H7 (cell line): ENCODE measurements around the gene ARHGAP23. TPM values are rescaled to one million over a fixed set of nuclear protein-coding genes. Genes with fewer than 3 reads are reported as not detected.

ENCODE experiments used
- DNase-seq: peaks from one replicate; pipeline ENCODE4 v3.0.0; 2012
- H3K27me3 ChIP-seq: 2 replicates; pipeline ENCODE4 v1.6.0; 2011; ENCODE audit warnings: mild to moderate bottlenecking, low read length; ENCODE audit not compliant: control insufficient read depth, insufficient read depth
- H3K36me3 ChIP-seq: replicated peaks from 2 replicates; pipeline ENCODE4 v1.5.1; 2011; ENCODE audit warnings: low read length; ENCODE audit not compliant: control insufficient read depth, insufficient read depth
- H3K4me3 ChIP-seq: 2 replicates; pipeline ENCODE4 v1.5.1; 2011; ENCODE audit warnings: low read depth, mild to moderate bottlenecking, control low read depth, low read length, moderate library complexity; ENCODE audit not compliant: insufficient read depth
- total RNA-seq: library from RNA; depleted of rRNA; stranded (reverse); fragments of >200 nt; shearing (Covaris generic); gene quantifications from 2 replicates; pipeline ENCODE4 v1.2.3, GENCODE V29; 2014

The ARHGAP23 gene
- total RNA-seq, 1 experiment from 2014 or later: 15.4 TPM

- Histone ChIP-seq H3K4me3 (no peak overlapping the region), H3K36me3 (no peaks in the 10 kb centered on the region), H3K27me3 (no peaks in the 10 kb centered on the region; the same call in 1 of the 2 replicates)
- DNase-seq: no peak
Observed at GRCh38 chr17:38542286-38542685, 114.0 kb downstream of the ARHGAP23 start.

GRCh38 chr17:38543403-38544174, 115.3 kb downstream of the ARHGAP23 start:
- Histone ChIP-seq H3K27me3 (no peaks in the 10 kb centered on the region; the same call in 1 of the 2 replicates), H3K36me3 (no peaks in the 10 kb centered on the region), H3K4me3 (no peak overlapping the region)
- peak; percentile 75 for DNase-seq

- Histone ChIP-seq H3K36me3 (no peaks in the 10 kb centered on the region), H3K4me3 (no peak overlapping the region), H3K27me3 (no peaks in the 10 kb centered on the region; the same call in 1 of the 2 replicates)
- peak; percentile 62 for DNase-seq
Observed at GRCh38 chr17:38544175-38544838, 116.0 kb downstream of the ARHGAP23 start.

GRCh38 chr17:38544839-38545209, 116.6 kb downstream of the ARHGAP23 start:
- no peak overlapping the region for H3K4me3 ChIP-seq
- DNase-seq: peak; percentile 73
- H3K36me3 ChIP-seq: no peaks in the 10 kb centered on the region
- H3K27me3 ChIP-seq: no peaks in the 10 kb centered on the region; the same call in 1 of the 2 replicates

- Histone ChIP-seq H3K4me3 (no peak overlapping the region), H3K27me3 (no peaks in the 10 kb centered on the region), H3K36me3 (no peaks in the 10 kb centered on the region)
- DNase-seq: no peak
Observed at GRCh38 chr17:38545531-38546225, 117.4 kb downstream of the ARHGAP23 start.

GRCh38 chr17:38546396-38546795, 118.1 kb downstream of the ARHGAP23 start:
- Histone ChIP-seq H3K27me3 (no peaks in the 10 kb centered on the region), H3K36me3 (no peaks in the 10 kb centered on the region), H3K4me3 (no peak overlapping the region)
- DNase-seq: peak; percentile 63

- no peaks in the 10 kb centered on the region for H3K27me3 ChIP-seq
- no peak overlapping the region for H3K4me3 ChIP-seq
- DNase-seq: no peak
- no peaks in the 10 kb centered on the region for H3K36me3 ChIP-seq
Observed at GRCh38 chr17:38547444-38547843, 119.2 kb downstream of the ARHGAP23 start.

GRCh38 chr17:38549285-38549684, 121.0 kb downstream of the ARHGAP23 start:
- Histone ChIP-seq H3K36me3 (no peaks in the 10 kb centered on the region), H3K27me3 (no peaks in the 10 kb centered on the region), H3K4me3 (no peak overlapping the region)
- DNase-seq: no peak

GRCh38 chr17:38550661-38551060, 122.4 kb downstream of the ARHGAP23 start:
- no peak overlapping the region for H3K4me3 ChIP-seq
- H3K27me3 ChIP-seq: no peaks in the 10 kb centered on the region
- DNase-seq: no peak
- H3K36me3 ChIP-seq: no peaks in the 10 kb centered on the region

GRCh38 chr17:38551121-38551520, 122.9 kb downstream of the ARHGAP23 start:
- DNase-seq: no peak
- no peaks in the 10 kb centered on the region for H3K36me3 ChIP-seq
- H3K27me3 ChIP-seq: no peaks in the 10 kb centered on the region; the same call in 1 of the 2 replicates
- H3K4me3 ChIP-seq: no peak overlapping the region

- Histone ChIP-seq H3K36me3 (no peaks in the 10 kb centered on the region), H3K27me3 (peaks cover 6% of the 10 kb centered on the region; the same call in 1 of the 2 replicates), H3K4me3 (no peak overlapping the region)
- DNase-seq: no peak
Observed at GRCh38 chr17:38552343-38552742, 124.1 kb downstream of the ARHGAP23 start.

- Histone ChIP-seq H3K36me3 (no peaks in the 10 kb centered on the region), H3K27me3 (peaks cover 17% of the 10 kb centered on the region), H3K4me3 (no peak overlapping the region)
- DNase-seq: no peak
Observed at GRCh38 chr17:38554430-38555350, 126.4 kb downstream of the ARHGAP23 start.

- Histone ChIP-seq H3K4me3 (no peak overlapping the region), H3K27me3 (peaks cover 33% of the 10 kb centered on the region), H3K36me3 (no peaks in the 10 kb centered on the region)
- no peak for DNase-seq
Observed at GRCh38 chr17:38556239-38556638, 128.0 kb downstream of the ARHGAP23 start.

- Histone ChIP-seq H3K27me3 (peaks cover 44% of the 10 kb centered on the region), H3K36me3 (no peaks in the 10 kb centered on the region), H3K4me3 (no peak overlapping the region)
- DNase-seq: no peak
Observed at GRCh38 chr17:38557396-38557795, 129.1 kb downstream of the ARHGAP23 start.
